Calu3 (cell line): ENCODE data around the gene TMA7. TPM values are rescaled to one million over a fixed set of nuclear protein-coding genes. Genes with fewer than 3 reads are reported as not detected.
A peak's percentile ranks its signal among the peaks of the same experiment; 100 is the strongest.

ENCODE experiments used
- Bru-seq: library from RNA; stranded (reverse); fragments of 400-500 nt; gene quantifications from one replicate; lab custom pipeline; 2021; lab: Mats Ljungman, UMichigan
- BruChase-seq, 2 experiments: library from RNA; stranded (reverse); fragments of 400-500 nt; gene quantifications; one replicate each; lab custom pipeline; 2021; lab: Mats Ljungman, UMichigan
- BruUV-seq: library from RNA; stranded (reverse); fragments of 400-500 nt; replicated peaks from 2 replicates; lab custom pipeline; 2021; lab: Mats Ljungman, UMichigan
- CTCF ChIA-PET: fragments of 300-600 bp; sonication (Branson Sonifier 250); formaldehyde crosslinking; loops from one replicate; lab custom pipeline; 2022; ENCODE audit warnings: antibody characterized with exemption; lab: Charles Lee
- DNase-seq: peaks from one replicate; pipeline ENCODE4 v3.0.0; 2022
- H3K27ac Mint-ChIP-seq: one replicate; pipeline ENCODE4 v1.8.0; 2022; ENCODE audit warnings: mixed read lengths; ENCODE audit not compliant: unreplicated experiment
- H3K27me3 Mint-ChIP-seq: one replicate; pipeline ENCODE4 v1.8.0; 2022; ENCODE audit warnings: mixed read lengths; ENCODE audit not compliant: unreplicated experiment
- H3K36me3 Mint-ChIP-seq: one replicate; pipeline ENCODE4 v1.8.0; 2022; ENCODE audit warnings: mild to moderate bottlenecking, moderate library complexity, mixed read lengths; ENCODE audit not compliant: insufficient read depth, unreplicated experiment
- H3K4me1 Mint-ChIP-seq: one replicate; pipeline ENCODE4 v1.8.0; 2022; ENCODE audit warnings: mild to moderate bottlenecking, low read depth, mixed read lengths; ENCODE audit not compliant: unreplicated experiment
- H3K4me3 Mint-ChIP-seq: one replicate; pipeline ENCODE4 v1.8.0; 2022; ENCODE audit warnings: mild to moderate bottlenecking, low read depth, moderate library complexity, mixed read lengths; ENCODE audit not compliant: unreplicated experiment
- H3K9me3 Mint-ChIP-seq: one replicate; pipeline ENCODE4 v1.8.0; 2022; ENCODE audit warnings: low read depth, mixed read lengths; ENCODE audit not compliant: unreplicated experiment
- intact Hi-C: fragments of 100-400 bp; cut with micrococcal nuclease; formaldehyde crosslinking; loops from one replicate; pipeline ENCODE4 v1.10.0; 2022; ENCODE audit not compliant: unreplicated experiment
- long read RNA-seq: library from polyadenylated mRNA; stranded (forward); transcript quantifications from one replicate; pipeline ENCODE4 v2.0.0, GENCODE V29; 2022
- total RNA-seq: library from RNA; stranded (reverse); gene quantifications from 2 replicates; pipeline ENCODE4 v1.2.3, GENCODE V29; 2022
- TF ChIP-seq, protein P1 (sequence below): fragments of 200-600 bp; IDR thresholded peaks from one replicate; pipeline ENCODE4 v1.8.0; 2022; ENCODE audit warnings: antibody characterized with exemption; ENCODE audit not compliant: unreplicated experiment

TMA7 gene
- total RNA-seq (139 and 171 TPM in 2 replicates), Bru-seq, nascent RNA (percentile 87 among the genes with signal in this experiment), BruChase-seq, experiment 1, labeled RNA remaining after a 6-hour chase (percentile 91 among the genes with signal in this experiment), BruChase-seq, experiment 2, labeled RNA remaining after a 2-hour chase (percentile 82 among the genes with signal in this experiment)
- long read RNA-seq, transcript TMA7-201 (4 exons, 561 nt): major isoform, 795 of 887 reads
- long read RNA-seq, transcript TMA7-202 (3 exons, 619 nt): minor isoform, 38 of 887 reads
- long read RNA-seq, partial matches to known transcripts: 4 of 887 reads
- long read RNA-seq, other reads (novel, unspliced or antisense): 50 of 887 reads

DNA sequence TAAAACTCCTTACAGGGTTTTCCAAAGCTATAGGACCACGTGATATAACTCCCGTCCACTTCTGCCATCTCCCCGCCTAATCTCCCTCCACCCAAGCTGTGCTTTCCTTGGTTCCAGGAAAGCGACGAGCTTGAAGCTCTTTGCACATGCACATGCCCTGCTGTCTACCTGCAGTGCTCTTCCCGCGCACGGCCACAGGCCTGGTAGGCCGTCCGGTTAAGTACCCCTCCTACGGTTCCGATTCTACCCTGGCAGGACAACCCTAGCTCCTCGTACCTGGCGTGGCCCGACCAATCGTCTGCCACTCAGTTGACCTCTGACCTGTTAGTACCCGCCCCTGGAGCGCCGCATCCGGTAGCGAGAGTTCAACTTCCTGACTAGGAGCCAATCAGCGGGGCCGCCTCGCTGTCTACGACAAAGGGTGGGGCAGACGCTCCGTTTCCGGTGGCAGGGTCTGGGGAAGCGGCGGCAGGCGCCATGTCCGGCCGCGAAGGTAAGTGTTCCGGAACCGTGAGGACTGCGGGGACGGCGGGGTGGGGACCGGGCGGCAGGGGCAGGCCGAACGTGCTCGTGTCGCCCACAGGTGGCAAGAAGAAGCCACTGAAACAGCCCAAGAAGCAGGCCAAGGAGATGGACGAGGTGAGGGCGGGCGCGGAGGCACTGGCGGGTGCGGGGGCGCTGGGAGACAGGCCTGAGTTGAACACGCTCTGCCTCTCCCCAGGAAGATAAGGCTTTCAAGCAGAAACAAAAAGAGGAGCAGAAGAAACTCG, at the start of gene TMA7, which contains the start of gene CCDC51:
Gene TMA7, plus strand, starts transcription at position 438 of the 770 bp plus-strand sequence. Its CDS starts 40 bp downstream, at position 478.
Gene CCDC51, minus strand, starts transcription at position 300 of the 770 bp plus-strand sequence. CDS start 4,991 bp downstream, outside the sequence.
- Mint-ChIP-seq H3K4me1 (peaks cover 21% of the 10 kb centered on the region), H3K36me3 (peaks cover 48% of the 10 kb centered on the region), H3K4me3 (peak within 1 kb of the TSS; percentile 90), H3K9me3 (no peaks in the 10 kb centered on the region), H3K27ac (peak within 1 kb of the TSS; percentile 88), H3K27me3 (no peaks in the 10 kb centered on the region)
- TF ChIP-seq, protein P1, sequence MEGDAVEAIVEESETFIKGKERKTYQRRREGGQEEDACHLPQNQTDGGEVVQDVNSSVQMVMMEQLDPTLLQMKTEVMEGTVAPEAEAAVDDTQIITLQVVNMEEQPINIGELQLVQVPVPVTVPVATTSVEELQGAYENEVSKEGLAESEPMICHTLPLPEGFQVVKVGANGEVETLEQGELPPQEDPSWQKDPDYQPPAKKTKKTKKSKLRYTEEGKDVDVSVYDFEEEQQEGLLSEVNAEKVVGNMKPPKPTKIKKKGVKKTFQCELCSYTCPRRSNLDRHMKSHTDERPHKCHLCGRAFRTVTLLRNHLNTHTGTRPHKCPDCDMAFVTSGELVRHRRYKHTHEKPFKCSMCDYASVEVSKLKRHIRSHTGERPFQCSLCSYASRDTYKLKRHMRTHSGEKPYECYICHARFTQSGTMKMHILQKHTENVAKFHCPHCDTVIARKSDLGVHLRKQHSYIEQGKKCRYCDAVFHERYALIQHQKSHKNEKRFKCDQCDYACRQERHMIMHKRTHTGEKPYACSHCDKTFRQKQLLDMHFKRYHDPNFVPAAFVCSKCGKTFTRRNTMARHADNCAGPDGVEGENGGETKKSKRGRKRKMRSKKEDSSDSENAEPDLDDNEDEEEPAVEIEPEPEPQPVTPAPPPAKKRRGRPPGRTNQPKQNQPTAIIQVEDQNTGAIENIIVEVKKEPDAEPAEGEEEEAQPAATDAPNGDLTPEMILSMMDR: no peak
- no TSS peak for BruUV-seq
- CTCF ChIA-PET: interaction anchor here (0.8 to 1.5 kb wide), 5 partner anchors 12 to 245 kb away, joined by 3 to 19 read pairs (median 6); no protein-coding TSS in a partner anchor
- intact Hi-C loops: no loop called here
- peak; percentile 97 for DNase-seq

DNA sequence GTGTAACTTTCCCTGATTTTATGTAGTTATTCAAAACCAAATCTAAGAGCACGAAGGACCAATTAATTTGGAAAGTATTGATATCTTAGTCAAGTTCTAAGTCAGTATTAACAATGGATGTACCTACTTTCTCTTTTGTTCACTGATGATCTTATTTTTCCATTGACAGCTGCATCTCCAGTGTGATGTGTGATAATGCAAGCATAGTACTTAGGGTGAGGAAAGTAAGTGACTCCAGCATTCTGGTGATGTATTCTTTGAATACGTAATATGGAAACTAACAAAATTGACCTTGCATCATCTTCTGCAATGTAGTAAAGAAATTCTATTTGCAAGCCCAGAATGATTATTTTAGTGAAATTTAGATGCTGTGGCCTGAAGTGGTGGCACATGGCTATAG, 45.7 kb upstream of the TMA7 start:
- no TSS peak for BruUV-seq
- CTCF ChIA-PET: interaction anchor here (0.7 kb wide), 1 partner anchor 32 kb away, joined by 3 read pairs; no protein-coding TSS in a partner anchor

DNA sequence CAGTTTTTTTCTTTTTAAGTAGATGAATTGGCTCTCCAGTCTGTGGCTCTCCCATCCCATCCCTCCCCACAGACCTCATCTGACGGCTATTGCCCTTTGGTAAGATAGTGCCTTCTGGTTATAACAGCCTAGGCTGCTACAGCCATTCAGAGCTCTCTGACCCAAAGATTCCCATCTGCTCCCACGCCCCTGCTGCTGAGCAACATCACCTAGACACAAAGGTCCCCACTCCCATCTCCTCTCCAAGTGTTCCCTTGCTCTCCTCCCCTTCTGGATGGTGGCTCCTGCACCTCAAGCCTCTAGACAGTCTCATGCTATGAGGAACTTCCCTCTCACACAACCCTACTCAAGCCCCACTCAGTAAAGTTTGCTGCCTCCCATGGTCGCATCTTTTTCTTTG, 44.3 kb upstream of the TMA7 start:
- Mint-ChIP-seq H3K9me3 (no peaks in the 10 kb centered on the region), H3K4me3 (no peak overlapping the region)
- TF ChIP-seq, protein P1: no peak

More for the DNA sequence above, 45.7 kb upstream of the TMA7 start:
- TF ChIP-seq, protein P1: no peak
- H3K27ac Mint-ChIP-seq: no peak overlapping the region
- intact Hi-C loops: no loop called here
- no peak overlapping the region for H3K4me3 Mint-ChIP-seq
- no peak for DNase-seq
- H3K27me3 Mint-ChIP-seq: peaks cover 23% of the 10 kb centered on the region
- no peaks in the 10 kb centered on the region for H3K4me1 Mint-ChIP-seq
- H3K36me3 Mint-ChIP-seq: peaks cover 20% of the 10 kb centered on the region
- no peaks in the 10 kb centered on the region for H3K9me3 Mint-ChIP-seq

More for the DNA sequence above, 44.3 kb upstream of the TMA7 start:
- H3K27me3 Mint-ChIP-seq: peaks cover 23% of the 10 kb centered on the region
- intact Hi-C loops: no loop called here
- no peak overlapping the region for H3K27ac Mint-ChIP-seq
- peaks cover 32% of the 10 kb centered on the region for H3K36me3 Mint-ChIP-seq
- no TSS peak for BruUV-seq
- H3K4me1 Mint-ChIP-seq: no peaks in the 10 kb centered on the region
- DNase-seq: no peak
- CTCF ChIA-PET: interaction anchor here (2.1 kb wide), 1 partner anchor 40 kb away, joined by 6 read pairs; no protein-coding TSS in a partner anchor
